Keratinocyte (primary cell): ENCODE data around the gene RNF19B. TPM values are rescaled to one million over a fixed set of nuclear protein-coding genes. Genes with fewer than 3 reads are reported as not detected.
A peak's percentile ranks its signal among the peaks of the same experiment; 100 is the strongest.

Source experiments
- DNase-seq: peaks from one replicate; pipeline ENCODE4 v3.0.0-alpha.2; 2011; ENCODE audit warnings: low read depth, missing footprints, low spot score
- FAIRE-seq: peaks from 2 replicates; lab custom pipeline; 2011; peaks lifted over from hg19 to GRCh38; lab: Jason Lieb, UNC
- H2AFZ ChIP-seq: 2 replicates; pipeline ENCODE4 v1.6.0; 2012; ENCODE audit warnings: low read length, control low read depth, inconsistent platforms; ENCODE audit not compliant: control insufficient read depth
- H3K27ac ChIP-seq: 2 replicates; pipeline ENCODE4 v1.5.1; 2011; ENCODE audit warnings: low read length; ENCODE audit not compliant: control insufficient read depth, insufficient read depth
- H3K27me3 ChIP-seq: 3 replicates; pipeline ENCODE4 v1.6.0; 2011; ENCODE audit warnings: low read length; ENCODE audit not compliant: control insufficient read depth, insufficient read depth; ENCODE audit errors: extremely low read depth
- H3K36me3 ChIP-seq, 2 experiments: 2 replicates in 1 of 2; 3 replicates in 1 of 2; pipeline ENCODE4 v1.5.1; 2011; ENCODE audit warnings: low read length in 2 of 2, mild to moderate bottlenecking in 1 of 2; ENCODE audit not compliant: control insufficient read depth in 2 of 2, insufficient read depth in 2 of 2; ENCODE audit errors: extremely low read depth in 1 of 2
- H3K4me1 ChIP-seq: 3 replicates; pipeline ENCODE4 v1.5.1; 2011; ENCODE audit warnings: low read length; ENCODE audit not compliant: control insufficient read depth, insufficient read depth; ENCODE audit errors: extremely low read depth
- H3K4me2 ChIP-seq: 3 replicates; pipeline ENCODE4 v1.6.0; 2011; ENCODE audit warnings: low read depth, low read length; ENCODE audit not compliant: control insufficient read depth, insufficient read depth; ENCODE audit errors: extremely low read depth
- H3K4me3 ChIP-seq, 3 experiments: fragments of 200-600 bp in 1 of 3; sonication (generic) in 1 of 3; 2 replicates in 2 of 3; 3 replicates in 1 of 3; pipeline ENCODE4 v1.5.1; 2011 to 2016; ENCODE audit warnings: low read length in 3 of 3, mild to moderate bottlenecking in 3 of 3, control low read depth in 2 of 3, inconsistent platforms in 1 of 3, low read depth in 1 of 3, mixed read lengths in 1 of 3, mixed run types in 1 of 3, moderate library complexity in 1 of 3; ENCODE audit not compliant: control insufficient read depth in 2 of 3, insufficient read depth in 2 of 3; ENCODE audit errors: extremely low read depth in 1 of 3
- H3K79me2 ChIP-seq: 2 replicates; pipeline ENCODE4 v1.6.0; 2012; ENCODE audit warnings: low read length; ENCODE audit not compliant: control insufficient read depth, insufficient read depth
- H3K9ac ChIP-seq: 3 replicates; pipeline ENCODE4 v1.6.0; 2011; ENCODE audit warnings: low read length; ENCODE audit not compliant: control insufficient read depth, insufficient read depth; ENCODE audit errors: extremely low read depth
- H3K9me1 ChIP-seq: 3 replicates; pipeline ENCODE4 v1.6.0; 2011; ENCODE audit warnings: low read length; ENCODE audit not compliant: control insufficient read depth, insufficient read depth; ENCODE audit errors: extremely low read depth
- H3K9me3 ChIP-seq: 2 replicates; pipeline ENCODE4 v1.5.1; 2012; ENCODE audit warnings: low read depth, low read length; ENCODE audit not compliant: control insufficient read depth
- H4K20me1 ChIP-seq: 3 replicates; pipeline ENCODE4 v1.6.0; 2011; ENCODE audit warnings: low read length; ENCODE audit not compliant: control insufficient read depth, insufficient read depth; ENCODE audit errors: extremely low read depth
- EZH2 ChIP-seq: IDR thresholded peaks from one replicate; pipeline ENCODE4 v1.6.1; 2012; ENCODE audit warnings: inconsistent platforms, mild to moderate bottlenecking, low read length, moderate library complexity
- dilution Hi-C: fragments of 300-500 bp; cut with MboI; formaldehyde crosslinking; loops from one replicate; pipeline ENCODE4 v1.7.0; 2020; ENCODE audit warnings: low sequenced_read_pairs; ENCODE audit not compliant: extremely low pct_ligation_motif_present
- polyA plus RNA-seq, 5 experiments: library from polyadenylated mRNA; depleted of rRNA in 3 of 5; stranded (reverse) in 3 of 5; stranded (forward) in 1 of 5; unstranded in 1 of 5; fragments of >200 nt; gene quantifications; 1 replicate in 1 of 5; 2 replicates in 3 of 5; 3 replicates in 1 of 5; pipeline versions ENCODE4 v1.2.1 to v1.2.3, GENCODE V29; 2011 to 2012; ENCODE audit warnings: missing spikeins in 2 of 5, low read depth in 1 of 5, low replicate concordance in 1 of 5
- TF ChIP-seq, protein P1 (sequence below), 3 experiments: IDR thresholded peaks in 1 of 3; conservative IDR thresholded peaks in 1 of 3; optimal IDR thresholded peaks in 1 of 3; 2 replicates in 2 of 3; 3 replicates in 1 of 3; pipeline versions ENCODE3 to v1.5.1; 2011; ENCODE audit warnings: low read length in 3 of 3, mild to moderate bottlenecking in 3 of 3, moderate library complexity in 2 of 3, control low read depth in 1 of 3, inconsistent platforms in 1 of 3; ENCODE audit not compliant: insufficient read depth in 2 of 3; ENCODE audit errors: extremely low read depth in 1 of 3

Gene RNF19B
- polyA plus RNA-seq, 1 donor (not counting 4 experiments of a cell fraction or from before 2014, with no cell fraction given), result 33.5 TPM

- Histone ChIP-seq H3K9me3 (no peaks in the 10 kb centered on the region), H2AFZ (no peak overlapping the region), H3K4me3 (no peak overlapping the region), H3K27ac (no peak overlapping the region), H3K9me1 (no peaks in the 10 kb centered on the region), H3K4me2 (no peak overlapping the region), H3K27me3 (no peaks in the 10 kb centered on the region), H3K4me1 (peaks cover 15% of the 10 kb centered on the region), H3K79me2 (peaks cover 9% of the 10 kb centered on the region), H3K9ac (no peak overlapping the region), H3K36me3 (no peaks in the 10 kb centered on the region), H4K20me1 (no peaks in the 10 kb centered on the region)
- no peak for DNase-seq
- dilution Hi-C loops, result no loop called here
- no peak for FAIRE-seq
- TF ChIP-seq EZH2, result no peak
- TF ChIP-seq, protein P1, sequence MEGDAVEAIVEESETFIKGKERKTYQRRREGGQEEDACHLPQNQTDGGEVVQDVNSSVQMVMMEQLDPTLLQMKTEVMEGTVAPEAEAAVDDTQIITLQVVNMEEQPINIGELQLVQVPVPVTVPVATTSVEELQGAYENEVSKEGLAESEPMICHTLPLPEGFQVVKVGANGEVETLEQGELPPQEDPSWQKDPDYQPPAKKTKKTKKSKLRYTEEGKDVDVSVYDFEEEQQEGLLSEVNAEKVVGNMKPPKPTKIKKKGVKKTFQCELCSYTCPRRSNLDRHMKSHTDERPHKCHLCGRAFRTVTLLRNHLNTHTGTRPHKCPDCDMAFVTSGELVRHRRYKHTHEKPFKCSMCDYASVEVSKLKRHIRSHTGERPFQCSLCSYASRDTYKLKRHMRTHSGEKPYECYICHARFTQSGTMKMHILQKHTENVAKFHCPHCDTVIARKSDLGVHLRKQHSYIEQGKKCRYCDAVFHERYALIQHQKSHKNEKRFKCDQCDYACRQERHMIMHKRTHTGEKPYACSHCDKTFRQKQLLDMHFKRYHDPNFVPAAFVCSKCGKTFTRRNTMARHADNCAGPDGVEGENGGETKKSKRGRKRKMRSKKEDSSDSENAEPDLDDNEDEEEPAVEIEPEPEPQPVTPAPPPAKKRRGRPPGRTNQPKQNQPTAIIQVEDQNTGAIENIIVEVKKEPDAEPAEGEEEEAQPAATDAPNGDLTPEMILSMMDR (optimal IDR thresholded peaks at IDR 0.05 in 1 of 3, IDR thresholded peaks at IDR 0.05 in 1 of 3, conservative IDR thresholded peaks at IDR 0.05 in 1 of 3; ENCODE audit: extremely low read depth in 1 of 3, insufficient read depth in 2 of 3, low read length in 3 of 3), result no peak
Measured at GRCh38 chr1:32902535-32902920, 62.1 kb downstream of the RNF19B start.

- Histone ChIP-seq H3K4me3 (peak overlapping the region; percentile 52 to 68 (median 67)), H3K9ac (peak overlapping the region; percentile 77), H4K20me1 (no peaks in the 10 kb centered on the region), H3K9me1 (no peaks in the 10 kb centered on the region), H3K79me2 (peaks cover 9% of the 10 kb centered on the region), H3K9me3 (no peaks in the 10 kb centered on the region), H2AFZ (peak overlapping the region; percentile 65), H3K27ac (peak overlapping the region; percentile 56), H3K4me1 (peaks cover 20% of the 10 kb centered on the region), H3K36me3 (peaks cover 0 to under 1% of the 10 kb centered on the region in 2 experiments), H3K4me2 (peak overlapping the region; percentile 68), H3K27me3 (no peaks in the 10 kb centered on the region)
- dilution Hi-C loops, result no loop called here
- FAIRE-seq (no peak), DNase-seq (no peak)
- no peak for TF ChIP-seq EZH2
- TF ChIP-seq, protein P1 (optimal IDR thresholded peaks at IDR 0.05 in 1 of 3, IDR thresholded peaks at IDR 0.05 in 1 of 3, conservative IDR thresholded peaks at IDR 0.05 in 1 of 3; ENCODE audit: extremely low read depth in 1 of 3, insufficient read depth in 2 of 3, low read length in 3 of 3), result no peak
Measured at GRCh38 chr1:32901823-32902534, 62.6 kb downstream of the RNF19B start.
